ENCODE measurements around the gene KLHL29. TPM values are rescaled to one million over a fixed set of nuclear protein-coding genes. Genes with fewer than 3 reads are reported as not detected.
"Not testable (repeated sequence)": the region's sequence is repeated elsewhere in the genome, so short reads cannot be mapped to it uniquely, and the experiment has no call there.

Gene KLHL29
- total RNA-seq, 1 donor from 2014 or later = 22.3 TPM

- no peak for DNase-seq (ENCODE audit: low spot score)
These were observed 17.2 kb upstream of the KLHL29 start for GRCh38 chr2:23367760-23368159.

GRCh38 chr2:23373666-23374065 is 11.3 kb upstream of the KLHL29 start:
- DNase-seq (ENCODE audit: low spot score) = no peak

GRCh38 chr2:23375448-23375847 is 9.5 kb upstream of the KLHL29 start:
- DNase-seq (ENCODE audit: low spot score) = no peak

GRCh38 chr2:23376075-23376474 is 8.9 kb upstream of the KLHL29 start:
- no peak for DNase-seq (ENCODE audit: low spot score)

- no peak for DNase-seq (ENCODE audit: low spot score)
These were observed 8.0 kb upstream of the KLHL29 start for GRCh38 chr2:23376972-23377371.

GRCh38 chr2:23377771-23378170 is 7.2 kb upstream of the KLHL29 start:
- DNase-seq (ENCODE audit: low spot score) = no peak

GRCh38 chr2:23378496-23378895 is 6.5 kb upstream of the KLHL29 start:
- DNase-seq (ENCODE audit: low spot score) = no peak

- DNase-seq (ENCODE audit: low spot score) = no peak
These were observed 5.7 kb upstream of the KLHL29 start for GRCh38 chr2:23379220-23379695.

GRCh38 chr2:23380562-23381065 is 4.4 kb upstream of the KLHL29 start:
- no peak for DNase-seq (ENCODE audit: low spot score)

GRCh38 chr2:23381084-23381483 is 3.9 kb upstream of the KLHL29 start:
- peak; percentile 77 for DNase-seq (ENCODE audit: low spot score)

GRCh38 chr2:23381485-23381884 is 3.5 kb upstream of the KLHL29 start:
- DNase-seq (ENCODE audit: low spot score) = no peak

- no peak for DNase-seq (ENCODE audit: low spot score)
These were observed 1.9 kb upstream of the KLHL29 start for GRCh38 chr2:23383100-23383499.

- DNase-seq (ENCODE audit: low spot score) = no peak
These were observed 370 bp downstream of the KLHL29 start for GRCh38 chr2:23385351-23385747.

GRCh38 chr2:23385748-23386338 is 864 bp downstream of the KLHL29 start:
- no peak for DNase-seq (ENCODE audit: low spot score)

- DNase-seq (ENCODE audit: low spot score) = no peak
These were observed 1.6 kb downstream of the KLHL29 start for GRCh38 chr2:23386339-23387220.

GRCh38 chr2:23387221-23387550 is 2.2 kb downstream of the KLHL29 start:
- DNase-seq (ENCODE audit: low spot score) = no peak

- DNase-seq (ENCODE audit: low spot score) = no peak
These were observed 2.9 kb downstream of the KLHL29 start for GRCh38 chr2:23387845-23388244.

- DNase-seq (ENCODE audit: low spot score) = no peak
These were observed 3.3 kb downstream of the KLHL29 start for GRCh38 chr2:23388294-23388693.

- no peak for DNase-seq (ENCODE audit: low spot score)
These were observed 4.0 kb downstream of the KLHL29 start for GRCh38 chr2:23388756-23389514.

GRCh38 chr2:23390152-23390551 is 5.2 kb downstream of the KLHL29 start:
- no peak for DNase-seq (ENCODE audit: low spot score)

GRCh38 chr2:23391237-23391736 is 6.3 kb downstream of the KLHL29 start:
- not testable (repeated sequence) for DNase-seq (ENCODE audit: low spot score)

GRCh38 chr2:23393722-23394121 is 8.7 kb downstream of the KLHL29 start:
- no peak for DNase-seq (ENCODE audit: low spot score)

Measured in mucosa of gallbladder (tissue), 1 donor.